Smooth muscle cell (in vitro differentiated cells): Measurements from ENCODE around the gene KRT79. TPM values are rescaled to one million over a fixed set of nuclear protein-coding genes. Genes with fewer than 3 reads are reported as not detected.

Source experiments
- DNase-seq: peaks from one replicate; lab custom pipeline; 2025; ENCODE audit not compliant: unreplicated experiment; lab: John Stamatoyannopoulos, UW
- H2AFZ ChIP-seq: fragments of 200-600 bp; sonication (generic); 2 replicates; pipeline ENCODE4 v1.6.0; 2016; ENCODE audit warnings: antibody characterized with exemption, low read depth, mild to moderate bottlenecking
- H3F3A ChIP-seq: fragments of 200-600 bp; sonication (generic); 2 replicates; pipeline ENCODE4 v1.6.0; 2017; ENCODE audit warnings: antibody characterized with exemption, low read depth
- H3K27ac ChIP-seq: fragments of 200-600 bp; sonication (generic); 2 replicates; pipeline ENCODE4 v1.5.1; 2016; ENCODE audit warnings: low read depth, mild to moderate bottlenecking
- H3K27me3 ChIP-seq: fragments of 200-600 bp; sonication (generic); 2 replicates; pipeline ENCODE4 v1.6.1; 2016; ENCODE audit warnings: low read depth, mild to moderate bottlenecking
- H3K36me3 ChIP-seq: fragments of 200-600 bp; sonication (generic); 2 replicates; pipeline ENCODE4 v1.5.1; 2016; ENCODE audit warnings: low read depth
- H3K4me1 ChIP-seq: fragments of 200-600 bp; sonication (generic); 2 replicates; pipeline ENCODE4 v1.5.1; 2016; ENCODE audit warnings: low read depth
- H3K4me2 ChIP-seq: fragments of 200-600 bp; sonication (generic); 2 replicates; pipeline ENCODE4 v1.6.0; 2016; ENCODE audit warnings: mild to moderate bottlenecking
- H3K4me3 ChIP-seq: fragments of 200-600 bp; sonication (generic); 2 replicates; pipeline ENCODE4 v1.5.1; 2016; ENCODE audit warnings: mild to moderate bottlenecking
- H3K79me2 ChIP-seq: fragments of 200-600 bp; sonication (generic); 2 replicates; pipeline ENCODE4 v1.6.0; 2016; ENCODE audit warnings: low read depth, mild to moderate bottlenecking
- H3K9ac ChIP-seq: fragments of 200-600 bp; sonication (generic); 2 replicates; pipeline ENCODE4 v1.6.0; 2016; ENCODE audit warnings: low read depth
- H3K9me3 ChIP-seq: fragments of 200-600 bp; sonication (generic); replicated peaks from 2 replicates; pipeline ENCODE4 v1.5.1; 2016; ENCODE audit warnings: low read depth
- H4K20me1 ChIP-seq: fragments of 200-600 bp; sonication (generic); 2 replicates; pipeline ENCODE4 v1.6.0; 2016; ENCODE audit warnings: low read depth
- CTCF ChIP-seq: fragments of 200-600 bp; sonication (generic); IDR thresholded peaks from 2 replicates; pipeline ENCODE4 v1.5.1; 2017; ENCODE audit warnings: borderline replicate concordance, mild to moderate bottlenecking, antibody characterized with exemption; ENCODE audit not compliant: insufficient read depth, poor library complexity, severe bottlenecking
- WGBS: methylation state at CpG from one replicate; pipeline ENCODE4 v1.1.7; 2016; ENCODE audit warnings: low lambda C conversion rate; 5-methylcytosine and 5-hydroxymethylcytosine counted together
- polyA plus RNA-seq: library from polyadenylated mRNA; unstranded; fragments of >200 nt; fragmentation: Nextera tagmentation; extraction: Ambion mirVana; gene quantifications from 2 replicates; pipeline ENCODE4 v1.2.1, GENCODE V29; 2016
- total RNA-seq: library from RNA; depleted of rRNA; stranded (reverse); fragments of >200 nt; gene quantifications from 2 replicates; pipeline ENCODE4 v1.2.3, GENCODE V29; 2014

KRT79 gene
- total and polyA plus RNA-seq, 2 experiments from 2014 or later = 3.4 to 4.1 TPM

GRCh38 chr12:52846356-52846970, 12.4 kb upstream of the KRT79 start:
- no peak for TF ChIP-seq CTCF
- H3K36me3 ChIP-seq = no peaks in the 10 kb centered on the region
- H3K9me3 ChIP-seq = no peaks in the 10 kb centered on the region
- no peaks in the 10 kb centered on the region for H4K20me1 ChIP-seq
- H3K27me3 ChIP-seq = peaks cover under 1% of the 10 kb centered on the region
- H3F3A ChIP-seq = no peaks in the 10 kb centered on the region
- no peak for DNase-seq
- no peak overlapping the region for H3K4me2 ChIP-seq
- no peak overlapping the region for H2AFZ ChIP-seq
- no peak overlapping the region for H3K27ac ChIP-seq
- H3K4me3 ChIP-seq = no peak overlapping the region
- H3K4me1 ChIP-seq = no peaks in the 10 kb centered on the region
- no peak overlapping the region for H3K9ac ChIP-seq
- 86% methylated on average over 8 of the region's 8 CpGs for WGBS
- H3K79me2 ChIP-seq = no peaks in the 10 kb centered on the region

GRCh38 chr12:52845946-52846345, 11.8 kb upstream of the KRT79 start:
- no peaks in the 10 kb centered on the region for H3K4me1 ChIP-seq
- no peaks in the 10 kb centered on the region for H3F3A ChIP-seq
- no peaks in the 10 kb centered on the region for H4K20me1 ChIP-seq
- no peaks in the 10 kb centered on the region for H3K27me3 ChIP-seq
- H3K36me3 ChIP-seq = no peaks in the 10 kb centered on the region
- no peak overlapping the region for H3K9ac ChIP-seq
- no peak for TF ChIP-seq CTCF
- no peak overlapping the region for H3K27ac ChIP-seq
- DNase-seq = no peak
- no peaks in the 10 kb centered on the region for H3K9me3 ChIP-seq
- H2AFZ ChIP-seq = no peak overlapping the region
- H3K79me2 ChIP-seq = no peaks in the 10 kb centered on the region
- H3K4me2 ChIP-seq = no peak overlapping the region
- WGBS = 100% methylated on average over 1 of the region's 1 CpG
- no peak overlapping the region for H3K4me3 ChIP-seq

- no peaks in the 10 kb centered on the region for H3K36me3 ChIP-seq
- WGBS = 97% methylated on average over 11 of the region's 11 CpGs
- no peaks in the 10 kb centered on the region for H3K27me3 ChIP-seq
- H4K20me1 ChIP-seq = no peaks in the 10 kb centered on the region
- H3K4me3 ChIP-seq = no peak overlapping the region
- no peak overlapping the region for H3K9ac ChIP-seq
- no peak overlapping the region for H3K4me2 ChIP-seq
- H3K27ac ChIP-seq = no peak overlapping the region
- no peaks in the 10 kb centered on the region for H3K9me3 ChIP-seq
- H2AFZ ChIP-seq = no peak overlapping the region
- no peak for DNase-seq
- H3F3A ChIP-seq = no peaks in the 10 kb centered on the region
- TF ChIP-seq CTCF = no peak
- H3K79me2 ChIP-seq = no peaks in the 10 kb centered on the region
- H3K4me1 ChIP-seq = no peaks in the 10 kb centered on the region
Measured at GRCh38 chr12:52844386-52844785, 10.3 kb upstream of the KRT79 start.
